SU-DHL-6 (cell line): Measurements from ENCODE around the gene RUNX2.

Experiments
- H2AFZ ChIP-seq: fragments of 200-600 bp; sonication (generic); 2 replicates; pipeline ENCODE4 v1.6.1; 2014; ENCODE audit warnings: low read depth, mild to moderate bottlenecking, moderate library complexity, mixed read lengths, antibody characterized with exemption, low read length; ENCODE audit not compliant: severe bottlenecking
- H3F3A ChIP-seq: fragments of 200-600 bp; shearing (Covaris generic); 2 replicates; pipeline ENCODE4 v1.6.0; 2016; ENCODE audit warnings: antibody characterized with exemption, mild to moderate bottlenecking; ENCODE audit not compliant: insufficient read depth
- H3K27ac ChIP-seq: fragments of 200-600 bp; sonication (generic); 2 replicates; pipeline ENCODE4 v1.5.1; 2016; ENCODE audit warnings: low read depth, mild to moderate bottlenecking, low read length, moderate library complexity, mixed read lengths
- H3K27me3 ChIP-seq: fragments of 200-600 bp; sonication (generic), shearing (Covaris generic); 2 replicates; pipeline ENCODE4 v1.6.0; 2014; ENCODE audit warnings: mild to moderate bottlenecking, low read length
- H3K36me3 ChIP-seq: fragments of 200-600 bp; sonication (generic); 2 replicates; pipeline ENCODE4 v1.6.1; 2014; ENCODE audit warnings: mild to moderate bottlenecking, low read length, mixed read lengths
- H3K4me2 ChIP-seq: fragments of 300-600, 200-600 bp; shearing (Covaris generic), sonication (generic); 2 replicates; pipeline ENCODE4 v1.6.0; 2014; ENCODE audit warnings: low read length, low read depth, mild to moderate bottlenecking; ENCODE audit not compliant: poor library complexity, severe bottlenecking
- H3K4me3 ChIP-seq: fragments of 200-600 bp; sonication (generic); 2 replicates; pipeline ENCODE4 v1.5.1; 2014; ENCODE audit warnings: antibody characterized with exemption, low read length, mild to moderate bottlenecking, mixed read lengths; ENCODE audit not compliant: insufficient read depth, poor library complexity, severe bottlenecking
- H3K79me2 ChIP-seq: fragments of 200-600 bp; sonication (generic); 2 replicates; pipeline ENCODE4 v1.6.1; 2014; ENCODE audit warnings: mild to moderate bottlenecking, low read length, moderate library complexity; ENCODE audit not compliant: insufficient read depth
- H3K9ac ChIP-seq: fragments of 200-600 bp; sonication (generic); 2 replicates; pipeline ENCODE4 v1.7.0; 2014; ENCODE audit warnings: mild to moderate bottlenecking, low read length
- H3K9me2 ChIP-seq: fragments of 200-600 bp; sonication (generic); replicated peaks from 2 replicates; pipeline ENCODE4 v1.6.1; 2014; ENCODE audit warnings: low read length; ENCODE audit not compliant: insufficient read depth
- H3K9me3 ChIP-seq: fragments of 200-600 bp; sonication (generic); 2 replicates; pipeline ENCODE4 v1.6.1; 2014; ENCODE audit warnings: low read length, mixed read lengths; ENCODE audit not compliant: insufficient read depth
- H4K20me1 ChIP-seq: fragments of 200-600 bp; sonication (generic); 2 replicates; pipeline ENCODE4 v1.6.1; 2014; ENCODE audit warnings: low read depth, mild to moderate bottlenecking, antibody characterized with exemption, low read length, moderate library complexity, mixed read lengths
- CTCF ChIP-seq: fragments of 200-600 bp; sonication (generic); IDR thresholded peaks from one replicate; pipeline ENCODE4 v1.5.1; 2017; ENCODE audit warnings: antibody characterized with exemption, mild to moderate bottlenecking, low read length, moderate library complexity; ENCODE audit not compliant: insufficient read depth, poor library complexity, severe bottlenecking
- EZH2phosphoT487 ChIP-seq: fragments of 200-600 bp; sonication (generic), shearing (Covaris generic); conservative IDR thresholded peaks from 2 replicates; pipeline ENCODE4 v1.6.1; 2018; ENCODE audit warnings: mild to moderate bottlenecking, antibody characterized with exemption, low read length, moderate library complexity, mixed read lengths

The RUNX2 gene

GRCh38 chr6:45675634-45676033, 347.5 kb downstream of the RUNX2 start:
- no peaks in the 10 kb centered on the region for H4K20me1 ChIP-seq
- no peak overlapping the region for H3K4me3 ChIP-seq
- H3K36me3 ChIP-seq = 0 out of 2 replicates have a peak, but pooled peaks cover 3% of the 10 kb centered on the region
- H3F3A ChIP-seq = peaks cover 8% of the 10 kb centered on the region
- H3K27ac ChIP-seq = no peak overlapping the region
- peaks cover 3% of the 10 kb centered on the region; the same call in 1 of the 2 replicates for H3K9me3 ChIP-seq
- H3K9me2 ChIP-seq = no peaks in the 10 kb centered on the region
- H3K27me3 ChIP-seq = no peaks in the 10 kb centered on the region
- no peak overlapping the region for H3K9ac ChIP-seq
- H3K4me2 ChIP-seq = no peak overlapping the region
- no peaks in the 10 kb centered on the region for H3K79me2 ChIP-seq
- no peak for TF ChIP-seq CTCF
- no peak for TF ChIP-seq EZH2phosphoT487
- H2AFZ ChIP-seq = no peak overlapping the region

- Histone ChIP-seq H3K9me2 (no peaks in the 10 kb centered on the region), H3K4me3 (no peak overlapping the region), H3K4me2 (no peak overlapping the region), H3F3A (peaks cover 15% of the 10 kb centered on the region), H3K36me3 (peaks cover 3% of the 10 kb centered on the region; the same call in 1 of the 2 replicates), H3K9ac (no peak overlapping the region), H2AFZ (no peak overlapping the region), H4K20me1 (no peaks in the 10 kb centered on the region), H3K27ac (no peak overlapping the region), H3K9me3 (peaks cover 3% of the 10 kb centered on the region; the same call in 1 of the 2 replicates), H3K79me2 (no peaks in the 10 kb centered on the region), H3K27me3 (no peaks in the 10 kb centered on the region)
- TF ChIP-seq CTCF (no peak), EZH2phosphoT487 (no peak)
Measured at GRCh38 chr6:45676380-45676779, 348.2 kb downstream of the RUNX2 start.

GRCh38 chr6:45677381-45678284, 349.5 kb downstream of the RUNX2 start:
- Histone ChIP-seq H3K9me3 (peaks cover 10% of the 10 kb centered on the region; the same call in 1 of the 2 replicates), H3F3A (peaks cover 25% of the 10 kb centered on the region), H3K9ac (peak overlapping the region; percentile 45), H3K4me3 (peak overlapping the region; percentile 22), H3K4me2 (peak overlapping the region; percentile 50), H3K27ac (peak overlapping the region; percentile 78), H3K9me2 (no peaks in the 10 kb centered on the region), H3K79me2 (no peaks in the 10 kb centered on the region), H4K20me1 (no peaks in the 10 kb centered on the region), H3K36me3 (peaks cover 6% of the 10 kb centered on the region; the same call in 1 of the 2 replicates), H2AFZ (peak overlapping the region; percentile 5), H3K27me3 (no peaks in the 10 kb centered on the region)
- TF ChIP-seq CTCF (no peak), EZH2phosphoT487 (no peak)
